GM19238 (cell line): ENCODE measurements around the gene GZMM.

Source experiments
- DNase-seq: peaks from one replicate; pipeline ENCODE4 v3.0.0; 2011; ENCODE audit warnings: low spot score; ENCODE audit not compliant: insufficient read length

Gene GZMM

DNA sequence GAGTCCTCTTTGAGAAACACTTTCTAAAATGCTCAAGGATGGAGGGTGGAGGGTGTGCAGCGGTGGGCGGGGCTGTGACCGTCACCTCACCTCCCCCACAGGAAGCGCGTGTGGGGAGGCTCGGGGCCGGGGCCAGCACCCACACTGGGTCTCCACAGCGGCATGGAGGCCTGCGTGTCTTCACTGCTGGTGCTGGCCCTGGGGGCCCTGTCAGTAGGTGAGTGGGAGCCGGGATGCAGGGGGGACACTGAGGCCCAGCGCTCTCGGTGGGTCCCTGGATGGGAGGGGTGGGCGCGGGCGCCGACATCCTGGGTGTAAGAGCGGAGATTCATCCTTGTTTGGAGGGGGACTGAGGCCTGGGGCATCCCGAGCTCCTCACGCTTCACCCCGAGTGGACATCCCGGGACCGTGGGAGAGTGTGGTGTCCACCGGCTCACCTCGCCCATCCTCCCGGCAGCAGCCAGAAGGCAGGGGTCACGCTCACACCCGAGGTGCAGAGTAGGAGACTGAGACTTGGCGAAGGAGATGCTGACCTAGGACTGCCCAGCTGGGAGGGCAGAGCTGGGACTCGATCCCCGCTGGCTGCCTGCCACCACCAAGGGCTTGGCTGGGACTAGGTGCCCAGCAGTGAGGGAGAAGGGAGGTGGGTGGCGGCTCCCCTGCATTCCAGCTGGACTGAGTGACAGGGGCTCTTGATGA is at the start of gene GZMM:
GZMM (plus strand) TSS at position 144 of the 699 bp plus-strand sequence; CDS start at position 163, 19 bp downstream.
- no peak for DNase-seq

DNA sequence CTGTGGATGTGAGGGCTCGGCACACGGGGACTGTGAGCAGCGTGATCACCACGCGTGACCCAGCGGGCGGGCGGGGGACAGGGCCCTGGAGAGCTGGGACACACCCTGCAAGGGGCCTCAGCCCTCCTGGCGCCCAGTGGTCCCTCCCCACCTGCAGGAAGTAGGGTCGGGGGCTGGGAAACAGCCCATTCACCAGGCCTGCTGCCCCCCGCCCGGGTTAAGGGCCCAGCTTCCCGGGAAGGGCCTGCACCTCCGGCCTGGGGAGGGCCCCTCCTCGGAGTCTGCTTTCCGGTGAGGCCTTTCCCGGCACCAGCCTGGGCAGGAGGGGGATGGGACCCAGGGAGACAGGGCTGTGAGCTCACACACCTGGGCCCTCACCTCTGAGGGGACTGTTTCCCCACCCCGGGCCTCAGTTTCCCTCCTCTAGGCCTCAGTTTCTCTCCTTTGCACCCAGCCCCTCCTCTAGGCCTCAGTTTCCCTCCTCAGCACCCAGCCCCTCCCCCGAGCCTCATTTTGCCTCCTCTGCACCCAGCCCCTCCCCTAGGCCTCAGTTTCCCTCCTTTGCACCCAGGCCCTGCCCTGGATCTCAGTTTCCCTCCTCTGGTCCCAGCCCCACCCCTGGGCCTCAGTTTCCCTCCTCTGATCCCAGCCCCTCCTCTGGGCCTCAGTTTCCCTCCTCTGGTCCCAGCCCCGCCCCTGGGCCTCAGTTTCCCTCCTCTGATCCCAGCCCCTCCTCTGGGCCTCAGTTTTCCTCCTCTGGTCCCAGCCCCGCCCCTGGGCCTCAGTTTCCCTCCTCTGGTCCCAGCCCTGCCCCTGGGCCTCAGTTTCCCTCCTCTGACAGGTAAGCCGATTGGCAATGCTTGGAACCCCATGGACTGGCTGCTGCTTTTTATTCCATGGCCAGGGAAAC is 49.4 kb upstream of the GZMM start:
- no peak for DNase-seq

DNA sequence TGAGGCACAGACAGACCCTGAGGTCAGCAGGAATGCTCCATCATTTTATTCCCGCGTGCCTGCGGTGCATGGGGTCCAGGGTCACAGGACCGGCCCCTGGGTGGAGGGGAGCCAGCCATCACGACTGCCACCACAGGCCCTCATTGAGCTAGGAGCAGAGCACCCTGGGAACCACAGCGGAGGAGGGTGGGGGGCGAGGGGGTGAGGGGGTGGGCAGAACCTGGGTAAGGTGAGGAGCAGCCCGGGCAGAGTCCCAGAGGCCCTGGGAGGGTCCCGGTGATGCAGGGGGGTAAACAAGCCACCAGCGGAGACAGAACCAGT is 48.8 kb upstream of the GZMM start:
- no peak for DNase-seq

DNA sequence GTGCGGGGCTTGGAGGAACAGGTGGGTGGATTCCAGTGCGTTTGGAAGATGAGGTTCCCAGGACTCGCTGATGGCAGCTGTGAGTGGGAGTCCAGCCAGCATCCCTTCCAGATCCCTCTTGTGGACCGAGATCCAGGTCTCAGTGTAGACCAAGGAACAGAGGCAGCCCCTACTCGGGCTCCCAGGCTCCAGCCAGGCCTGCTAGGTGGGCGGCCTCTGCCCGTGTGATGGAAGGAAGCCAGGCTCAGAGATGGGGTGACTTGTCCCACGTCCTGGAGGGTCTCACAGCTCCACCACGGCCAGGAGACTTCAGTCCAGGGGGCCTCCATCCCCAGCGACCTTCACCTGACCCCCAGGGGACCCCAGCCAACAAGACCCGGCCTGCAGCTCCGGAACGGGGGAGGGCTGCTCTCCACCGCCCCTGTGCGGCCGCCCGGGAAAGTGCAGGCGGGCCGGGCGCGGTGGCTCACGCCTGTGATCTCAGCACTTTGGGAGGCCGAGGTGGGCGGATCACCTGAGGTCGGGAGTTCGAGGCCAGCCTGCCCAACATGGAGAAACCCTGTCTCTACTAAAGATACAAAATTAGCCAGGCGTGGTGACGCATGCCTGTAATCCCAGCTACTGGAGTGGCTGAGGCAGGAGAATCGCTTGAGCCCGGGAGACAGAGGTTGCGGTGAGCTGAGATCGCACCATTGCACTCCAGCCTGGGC is 48.3 kb upstream of the GZMM start:
- DNase-seq = no peak

DNA sequence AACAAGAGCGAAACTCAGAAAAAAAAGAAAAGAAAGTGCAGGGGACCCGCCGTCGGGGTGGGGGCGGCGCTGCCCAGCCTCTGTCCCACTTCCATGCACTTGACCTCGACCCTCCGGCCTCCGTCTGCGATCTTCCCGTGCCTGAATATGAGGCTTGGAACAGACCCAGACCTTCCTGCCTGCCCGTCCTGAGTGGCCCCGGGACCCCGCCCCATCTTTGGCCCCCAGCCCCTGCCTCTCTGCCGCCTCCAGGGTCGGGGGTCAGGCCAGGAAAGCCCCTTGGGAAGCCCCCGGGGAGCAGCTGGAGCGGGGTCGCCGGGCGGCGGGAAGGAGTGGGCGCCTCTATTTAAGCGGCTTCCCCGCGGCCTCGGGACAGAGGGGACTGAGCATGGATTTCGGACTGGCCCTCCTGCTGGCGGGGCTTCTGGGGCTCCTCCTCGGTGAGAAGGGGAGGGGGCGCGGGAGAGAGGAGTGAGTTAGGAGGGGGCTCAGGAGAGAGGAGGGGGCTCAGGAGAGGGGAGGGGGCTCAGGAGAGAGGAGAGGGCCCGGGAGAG is 47.7 kb upstream of the GZMM start, which contains the start of gene MADCAM1:
MADCAM1 (plus strand) TSS at position 375 of the 554 bp plus-strand sequence; CDS start at position 389, 14 bp downstream.
- DNase-seq = no peak

DNA sequence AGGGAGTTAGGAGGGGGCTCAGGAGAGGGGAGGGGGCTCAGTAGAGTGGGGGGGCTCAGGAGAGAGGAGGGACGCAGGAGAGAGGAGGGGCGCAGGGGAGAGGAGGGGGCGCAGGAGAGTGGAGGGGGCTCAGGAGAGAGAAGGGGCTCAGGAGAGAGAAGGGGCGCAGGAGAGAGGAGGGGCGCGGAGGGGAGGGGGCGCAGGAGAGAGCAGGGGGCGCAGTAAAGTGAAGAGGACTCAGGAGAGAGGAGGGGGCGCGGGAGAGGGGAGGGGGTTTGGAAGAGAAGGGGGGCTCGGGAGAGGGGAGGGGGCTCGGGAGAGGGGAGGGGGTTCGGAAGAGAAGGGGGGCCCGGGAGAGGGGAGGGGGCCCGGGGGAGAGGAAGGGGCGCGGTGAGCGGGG is 46.9 kb upstream of the GZMM start:
- DNase-seq = no peak

DNA sequence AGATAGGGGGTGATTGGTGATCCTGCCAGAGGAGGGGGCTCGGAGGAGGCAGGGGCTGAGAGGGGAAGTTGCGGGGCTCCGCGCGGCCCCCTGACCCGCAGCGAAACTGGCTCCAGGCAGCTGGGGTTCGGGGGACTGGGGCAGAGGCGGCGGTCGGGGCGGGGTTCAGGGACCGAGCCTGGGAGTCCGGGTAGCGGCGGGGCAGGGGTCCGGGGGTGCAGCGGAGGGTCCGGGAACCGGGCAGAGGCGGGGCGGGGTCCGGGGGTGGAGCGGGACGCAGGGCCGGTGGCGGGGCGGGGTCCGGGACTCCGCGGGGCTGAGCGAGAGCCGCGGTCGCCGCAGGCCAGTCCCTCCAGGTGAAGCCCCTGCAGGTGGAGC is 46.4 kb upstream of the GZMM start:
- DNase-seq = no peak

DNA sequence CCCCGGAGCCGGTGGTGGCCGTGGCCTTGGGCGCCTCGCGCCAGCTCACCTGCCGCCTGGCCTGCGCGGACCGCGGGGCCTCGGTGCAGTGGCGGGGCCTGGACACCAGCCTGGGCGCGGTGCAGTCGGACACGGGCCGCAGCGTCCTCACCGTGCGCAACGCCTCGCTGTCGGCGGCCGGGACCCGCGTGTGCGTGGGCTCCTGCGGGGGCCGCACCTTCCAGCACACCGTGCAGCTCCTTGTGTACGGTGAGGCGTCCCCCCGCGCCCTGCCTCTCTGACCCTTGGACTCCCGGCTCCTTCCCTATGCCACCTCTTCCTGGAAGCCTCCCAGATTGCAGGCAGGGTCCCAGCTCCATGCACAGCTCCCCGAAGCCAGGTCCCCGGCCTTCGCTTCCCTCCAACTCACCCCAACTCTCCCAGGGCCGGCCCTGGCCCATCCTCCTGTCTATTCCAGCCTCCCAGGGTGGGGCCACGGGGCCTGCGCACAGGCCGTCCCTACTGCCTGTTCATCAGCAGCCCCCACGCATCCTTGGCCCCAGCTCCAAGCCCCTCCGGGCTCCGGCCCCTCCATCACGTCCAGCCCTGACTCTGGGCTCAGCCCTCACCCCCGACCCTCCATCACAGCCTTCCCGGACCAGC is 45.9 kb upstream of the GZMM start:
- DNase-seq = no peak

DNA sequence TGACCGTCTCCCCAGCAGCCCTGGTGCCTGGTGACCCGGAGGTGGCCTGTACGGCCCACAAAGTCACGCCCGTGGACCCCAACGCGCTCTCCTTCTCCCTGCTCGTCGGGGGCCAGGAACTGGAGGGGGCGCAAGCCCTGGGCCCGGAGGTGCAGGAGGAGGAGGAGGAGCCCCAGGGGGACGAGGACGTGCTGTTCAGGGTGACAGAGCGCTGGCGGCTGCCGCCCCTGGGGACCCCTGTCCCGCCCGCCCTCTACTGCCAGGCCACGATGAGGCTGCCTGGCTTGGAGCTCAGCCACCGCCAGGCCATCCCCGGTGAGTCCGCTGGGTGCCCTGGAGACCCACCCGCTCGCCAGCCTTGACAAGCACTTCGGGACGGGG is 45.4 kb upstream of the GZMM start:
- no peak for DNase-seq

DNA sequence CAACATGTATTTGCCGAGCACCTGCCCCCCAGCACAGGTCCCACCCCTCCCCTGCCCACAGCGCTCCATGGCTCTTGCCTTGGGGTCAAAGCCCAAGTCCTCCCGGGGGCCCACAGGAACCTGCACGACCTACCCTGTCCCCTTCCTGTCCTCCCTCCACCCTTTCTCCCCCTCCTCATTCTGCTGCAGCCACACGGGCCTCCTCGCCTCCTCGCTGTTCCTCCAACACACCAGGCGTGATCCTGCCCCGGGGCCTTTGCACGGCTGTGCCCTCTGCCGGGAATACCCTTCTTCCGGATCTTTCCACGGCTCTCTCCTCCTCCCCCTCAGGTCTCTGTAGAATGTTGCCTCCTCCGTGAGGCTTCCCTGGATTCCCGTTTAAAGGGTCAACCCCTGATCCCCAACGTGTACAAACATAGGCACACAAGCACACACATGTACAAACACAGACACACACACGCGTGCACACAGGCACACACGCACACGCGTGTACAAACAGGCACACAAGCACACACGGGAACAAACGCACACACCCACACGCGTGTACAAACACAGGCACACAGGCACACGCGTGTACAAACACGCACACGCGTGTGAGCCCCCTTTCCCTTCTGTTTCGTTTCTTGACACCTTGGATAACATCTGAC is 44.8 kb upstream of the GZMM start:
- DNase-seq = no peak

DNA sequence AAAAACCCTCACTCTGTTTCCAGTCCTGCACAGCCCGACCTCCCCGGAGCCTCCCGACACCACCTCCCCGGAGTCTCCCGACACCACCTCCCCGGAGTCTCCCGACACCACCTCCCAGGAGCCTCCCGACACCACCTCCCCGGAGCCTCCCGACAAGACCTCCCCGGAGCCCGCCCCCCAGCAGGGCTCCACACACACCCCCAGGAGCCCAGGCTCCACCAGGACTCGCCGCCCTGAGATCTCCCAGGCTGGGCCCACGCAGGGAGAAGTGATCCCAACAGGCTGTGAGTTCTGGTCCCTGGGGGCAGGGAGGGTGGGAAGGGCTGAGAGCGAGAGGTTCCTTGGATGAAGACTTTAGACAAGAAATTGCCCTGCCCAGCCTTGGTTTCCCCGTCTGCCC is 42.2 kb upstream of the GZMM start:
- DNase-seq = no peak

DNA sequence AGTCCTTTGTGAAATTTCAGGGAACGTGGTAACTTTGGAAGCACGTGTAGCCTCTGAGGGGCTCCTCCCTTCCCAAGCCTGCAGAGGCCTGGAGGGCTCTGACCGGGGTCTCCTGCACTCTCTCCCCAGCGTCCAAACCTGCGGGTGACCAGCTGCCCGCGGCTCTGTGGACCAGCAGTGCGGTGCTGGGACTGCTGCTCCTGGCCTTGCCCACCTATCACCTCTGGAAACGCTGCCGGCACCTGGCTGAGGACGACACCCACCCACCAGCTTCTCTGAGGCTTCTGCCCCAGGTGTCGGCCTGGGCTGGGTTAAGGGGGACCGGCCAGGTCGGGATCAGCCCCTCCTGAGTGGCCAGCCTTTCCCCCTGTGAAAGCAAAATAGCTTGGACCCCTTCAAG is 39.2 kb upstream of the GZMM start:
- DNase-seq = no peak

DNA sequence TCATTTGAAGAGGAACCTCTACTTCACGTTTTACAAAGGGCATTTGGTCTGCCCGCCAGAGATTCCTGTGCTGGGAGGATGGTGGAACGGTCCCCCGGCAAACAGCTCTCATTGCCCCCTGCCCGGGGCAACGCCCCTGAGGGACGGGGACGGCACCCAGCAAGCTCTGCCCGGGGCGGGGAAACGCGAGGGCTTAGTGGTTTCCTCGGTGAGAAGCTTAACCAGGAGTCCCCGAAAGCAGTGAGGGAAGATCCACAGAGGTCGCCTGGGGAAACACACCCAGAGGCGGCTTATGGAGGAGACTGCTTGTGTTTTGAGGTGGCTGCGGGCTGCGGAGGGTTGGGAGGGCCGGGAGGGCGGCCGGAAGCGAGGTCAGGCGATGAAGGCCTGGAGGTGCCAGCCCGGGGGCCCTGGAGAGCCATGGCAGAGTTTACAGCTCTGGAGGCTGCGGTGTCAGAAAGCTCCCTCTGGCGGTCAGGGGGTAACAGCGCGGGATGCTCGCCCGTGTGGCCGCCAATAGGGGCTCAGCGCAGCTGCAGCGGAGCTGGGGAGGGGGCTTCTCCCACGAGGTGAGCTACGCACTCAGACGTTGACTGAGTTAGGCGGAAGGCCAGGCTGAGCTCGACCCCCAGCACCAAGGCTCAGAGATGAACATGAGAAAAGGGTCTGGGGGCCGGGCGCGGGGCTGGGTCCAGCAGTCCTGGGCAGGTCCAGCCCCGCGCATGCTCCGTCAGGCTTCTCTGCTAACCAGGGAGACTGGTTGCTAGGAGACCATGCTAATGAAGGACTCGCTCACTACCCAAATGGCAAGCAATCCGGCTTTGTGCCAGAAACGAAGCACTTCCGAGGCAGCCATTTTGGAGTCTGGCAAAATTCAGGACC is 37.2 kb upstream of the GZMM start:
- peak; percentile 97 for DNase-seq

DNA sequence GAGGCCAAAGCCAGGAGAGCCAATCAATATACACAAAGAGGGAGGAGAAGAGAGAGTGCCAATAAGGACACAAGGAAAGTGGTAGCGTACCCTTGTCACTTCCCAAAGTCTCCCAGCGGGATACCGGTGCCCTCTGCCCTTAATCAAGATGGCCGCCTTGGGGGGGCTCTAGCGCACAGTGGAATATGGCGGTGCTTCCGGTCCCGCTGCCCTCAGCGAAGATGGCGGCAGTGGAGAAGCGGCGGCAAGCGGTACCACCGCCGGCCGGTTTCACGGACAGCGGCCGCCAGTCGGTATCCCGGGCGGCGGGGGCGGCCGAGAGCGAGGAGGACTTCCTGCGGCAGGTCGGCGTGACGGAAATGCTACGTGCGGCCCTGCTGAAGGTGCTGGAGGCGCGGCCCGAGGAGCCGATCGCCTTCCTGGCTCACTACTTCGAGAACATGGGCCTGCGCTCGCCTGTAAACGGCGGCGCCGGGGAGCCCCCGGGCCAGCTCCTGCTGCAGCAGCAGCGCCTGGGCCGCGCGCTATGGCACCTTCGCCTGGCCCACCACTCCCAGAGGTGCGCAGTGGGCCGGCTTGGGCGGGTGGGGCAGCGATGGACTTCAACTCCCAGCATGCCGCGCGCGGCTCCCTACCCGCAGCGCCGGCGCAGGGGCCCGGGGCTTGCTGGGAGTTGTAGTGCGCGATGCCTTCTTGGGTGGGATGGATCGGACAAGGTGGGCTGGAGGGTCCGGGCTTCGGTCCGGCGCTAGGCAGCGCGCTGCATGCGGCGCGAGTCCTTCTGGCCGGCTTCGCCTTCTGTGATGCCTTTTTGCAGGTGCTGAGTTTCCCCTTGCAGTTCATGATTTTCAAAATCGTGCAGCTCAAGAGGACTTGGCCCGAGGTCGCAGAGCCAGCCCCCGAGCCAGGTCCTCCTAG is 36.3 kb upstream of the GZMM start, which contains the start of gene TPGS1:
TPGS1 (plus strand) TSS at position 212 of the 918 bp plus-strand sequence; CDS start at position 222, 10 bp downstream.
- DNase-seq = peak; percentile 85

DNA sequence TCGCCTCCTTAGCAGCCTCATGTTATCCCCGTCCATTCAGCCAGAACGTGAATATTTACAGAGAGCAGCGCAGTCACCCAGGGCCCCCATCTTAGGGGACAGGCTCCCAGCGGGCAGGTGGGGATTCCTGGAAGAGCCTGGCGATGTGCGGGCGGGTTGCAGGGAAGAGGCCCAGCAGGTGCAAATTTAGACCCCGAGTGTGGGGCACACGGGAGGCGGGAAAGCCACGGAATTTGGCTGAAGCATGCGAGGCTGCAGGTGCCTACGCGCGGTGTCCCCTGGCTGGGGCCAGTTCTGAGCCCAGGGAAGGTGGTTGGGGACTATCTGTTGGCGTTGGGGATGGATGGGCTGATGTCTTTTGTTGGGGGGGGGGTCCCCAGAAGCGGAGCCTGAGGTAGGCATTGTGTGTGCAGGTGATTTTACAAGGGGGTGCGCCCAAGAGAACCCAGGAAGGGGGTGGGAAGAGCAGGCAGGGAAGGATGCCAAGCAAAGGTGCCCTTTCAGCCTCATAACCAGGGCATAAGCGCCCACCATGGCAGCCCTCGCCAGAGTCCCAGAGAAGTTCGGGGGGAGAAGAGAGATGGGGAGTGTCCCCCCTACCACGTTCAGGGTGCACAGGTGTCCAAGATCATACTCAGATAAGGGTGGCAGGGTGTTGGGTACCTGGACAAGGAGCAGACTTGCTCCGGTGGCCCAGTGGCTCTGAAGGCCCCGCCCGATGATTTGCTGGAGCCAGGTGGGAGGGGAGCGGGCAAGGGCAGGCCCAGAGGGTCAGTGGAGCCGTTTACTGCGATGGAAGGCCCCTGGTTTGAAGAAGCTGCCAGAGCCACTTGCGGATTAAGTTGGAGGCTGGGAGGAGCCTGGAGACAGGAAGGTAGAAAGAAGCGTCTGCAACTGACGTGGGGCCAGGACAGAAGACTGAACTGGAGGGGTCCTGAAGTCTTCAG is 35.4 kb upstream of the GZMM start:
- DNase-seq = no peak

DNA sequence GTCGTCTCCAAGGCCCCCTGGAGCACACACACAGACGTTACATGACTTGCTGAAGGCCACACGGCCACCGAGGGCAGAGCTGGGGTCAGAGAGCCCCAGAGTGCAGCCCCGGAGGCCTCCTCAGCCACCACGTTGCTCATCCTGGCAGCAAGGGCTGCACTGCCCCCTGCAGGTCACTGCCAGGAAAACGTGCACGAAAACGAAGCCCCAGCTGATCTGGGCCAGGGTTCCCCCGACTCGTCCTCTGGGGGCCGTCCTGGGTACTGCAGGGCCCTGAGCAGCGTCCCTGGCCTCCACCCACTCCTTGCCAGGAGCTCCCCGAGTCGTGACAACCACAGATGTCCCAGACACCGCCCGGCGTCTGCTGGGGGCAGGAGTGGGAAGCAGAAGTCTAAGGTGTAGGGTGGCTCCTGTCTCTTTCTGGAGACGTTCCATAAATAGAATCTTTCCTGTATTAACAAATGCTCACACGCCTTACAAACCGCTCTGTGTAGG is 33.2 kb upstream of the GZMM start:
- DNase-seq = peak; percentile 85

DNA sequence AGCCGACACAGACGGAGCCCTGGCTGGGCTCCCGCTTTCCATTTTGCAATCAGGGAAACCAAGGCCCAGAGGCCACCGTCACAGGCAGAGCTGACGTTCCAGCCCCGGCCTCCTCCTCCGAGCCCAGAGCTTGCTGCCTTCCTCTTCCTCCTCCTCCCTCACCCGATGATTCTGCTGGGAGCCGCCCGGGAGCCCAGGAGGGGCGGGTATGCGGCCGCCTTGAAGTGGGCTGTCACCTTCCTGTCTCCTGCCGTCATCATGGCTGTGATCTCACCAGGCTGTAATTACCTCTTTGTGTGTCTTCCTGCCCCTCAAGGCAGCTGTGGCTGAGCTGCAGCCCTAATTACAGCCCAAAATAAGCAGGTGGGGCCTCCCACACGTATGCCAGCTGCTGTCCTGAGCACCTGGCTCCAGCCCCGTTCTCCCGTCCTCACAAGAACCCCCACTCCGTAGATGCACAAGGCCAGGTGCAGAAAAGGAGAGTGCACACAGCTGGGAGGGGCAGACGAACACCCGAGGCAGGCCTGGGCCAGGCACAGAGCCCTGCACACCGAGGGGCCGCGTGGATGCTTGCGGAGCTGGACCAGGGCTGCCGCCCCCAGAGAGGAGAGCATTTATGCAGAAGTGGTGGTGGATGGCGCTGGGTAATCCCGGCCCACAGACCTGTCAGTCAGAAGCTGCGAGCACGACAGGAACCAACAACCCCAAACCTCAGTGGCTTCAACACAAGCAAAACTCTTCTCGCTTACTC is 32.6 kb upstream of the GZMM start:
- no peak for DNase-seq
